IMR-90 (cell line): ENCODE measurements around the gene MTF1. TPM values are rescaled to one million over a fixed set of nuclear protein-coding genes. Genes with fewer than 3 reads are reported as not detected.
A peak's percentile ranks its signal among the peaks of the same experiment; 100 is the strongest.

Experiments
- ATAC-seq: fragments of 200-7000 bp; cut with Tn5 transposase; 2 replicates; pipeline ENCODE4 v1.9.1; 2020; ENCODE audit warnings: low read depth, mild to moderate bottlenecking, moderate library complexity
- BruUV-seq: library from RNA; stranded (reverse); fragments of 400-500 nt; replicated peaks from 2 replicates; lab custom pipeline; 2021; lab: Mats Ljungman, UMichigan
- CTCF ChIA-PET: fragments of 300-600 bp; formaldehyde crosslinking; extraction: SDS; loops from one replicate; lab custom pipeline; 2021; ENCODE audit warnings: antibody characterized with exemption; lab: Yijun Ruan, JAX
- POLR2A ChIA-PET: fragments of 300-600 bp; sonication (Branson Sonifier 250); formaldehyde crosslinking; loops from one replicate; lab custom pipeline; 2022; ENCODE audit warnings: antibody characterized with exemption; ENCODE audit not compliant: unreplicated experiment; lab: Charles Lee
- DNase-seq: peaks from one replicate; pipeline ENCODE4 v3.0.0; 2013
- H2AFZ ChIP-seq: replicated peaks from 2 replicates; pipeline ENCODE3; 2013; ENCODE audit warnings: low read length, mild to moderate bottlenecking; ENCODE audit not compliant: poor library complexity
- H2AK5ac ChIP-seq: 2 replicates; pipeline ENCODE4 v1.6.1; 2013; ENCODE audit warnings: low read depth, low read length, inconsistent platforms
- H2AK9ac ChIP-seq: replicated peaks from 2 replicates; pipeline ENCODE3; 2013; ENCODE audit warnings: mild to moderate bottlenecking, low read depth, low read length, moderate library complexity; ENCODE audit not compliant: poor library complexity
- H2BK120ac ChIP-seq: 2 replicates; pipeline ENCODE4 v1.6.1; 2013; ENCODE audit warnings: low read depth, low read length, inconsistent platforms
- H2BK15ac ChIP-seq: 3 replicates; pipeline ENCODE4 v1.6.1; 2013; ENCODE audit warnings: low read depth, low read length, inconsistent platforms
- H2BK20ac ChIP-seq: 2 replicates; pipeline ENCODE4 v1.6.1; 2013; ENCODE audit warnings: low read depth, mild to moderate bottlenecking, inconsistent platforms, low read length, moderate library complexity
- H2BK5ac ChIP-seq: 2 replicates; pipeline ENCODE4 v1.6.1; 2013; ENCODE audit warnings: mild to moderate bottlenecking, low read depth, low read length, inconsistent platforms; ENCODE audit not compliant: poor library complexity, severe bottlenecking
- H3K14ac ChIP-seq: replicated peaks from 2 replicates; pipeline ENCODE4 v1.6.1; 2013; ENCODE audit warnings: low read depth, low read length, inconsistent platforms
- H3K18ac ChIP-seq: 2 replicates; pipeline ENCODE4 v1.6.1; 2013; ENCODE audit warnings: low read depth, low read length, control low read depth
- H3K23ac ChIP-seq: 2 replicates; pipeline ENCODE4 v1.6.1; 2013; ENCODE audit warnings: low read depth, low read length, inconsistent platforms
- H3K27ac ChIP-seq: 2 replicates; pipeline ENCODE4 v1.5.1; 2013; ENCODE audit warnings: mild to moderate bottlenecking, control low read depth, low read length; ENCODE audit not compliant: insufficient read depth
- H3K27me3 ChIP-seq: 2 replicates; pipeline ENCODE4 v1.6.1; 2013; ENCODE audit warnings: low read length; ENCODE audit not compliant: control insufficient read depth, insufficient read depth
- H3K36me3 ChIP-seq: 2 replicates; pipeline ENCODE4 v1.6.1; 2013; ENCODE audit warnings: low read length, mixed read lengths; ENCODE audit not compliant: control insufficient read depth, insufficient read depth
- H3K4ac ChIP-seq: 2 replicates; pipeline ENCODE4 v1.6.1; 2013; ENCODE audit warnings: low read depth, low read length, inconsistent platforms
- H3K4me1 ChIP-seq: 2 replicates; pipeline ENCODE4 v1.6.1; 2013; ENCODE audit warnings: low read length, mixed read lengths; ENCODE audit not compliant: control insufficient read depth, insufficient read depth
- H3K4me2 ChIP-seq: 2 replicates; pipeline ENCODE4 v1.6.1; 2013; ENCODE audit warnings: low read depth, mild to moderate bottlenecking, control low read depth, low read length, moderate library complexity
- H3K4me3 ChIP-seq: 2 replicates; pipeline ENCODE4 v1.5.1; 2013; ENCODE audit warnings: low read depth, mild to moderate bottlenecking, control low read depth, low read length, moderate library complexity; ENCODE audit not compliant: insufficient read depth
- H3K56ac ChIP-seq: 2 replicates; pipeline ENCODE4 v1.6.1; 2013; ENCODE audit warnings: low read length, inconsistent platforms; ENCODE audit not compliant: insufficient read depth; ENCODE audit errors: extremely low read depth
- H3K79me1 ChIP-seq, 2 experiments: 2 replicates each; pipeline ENCODE4 v1.6.1; 2013; ENCODE audit warnings: low read length in 2 of 2, inconsistent platforms in 1 of 2, low read depth in 1 of 2
- H3K9ac ChIP-seq: 2 replicates; pipeline ENCODE4 v1.6.1; 2013; ENCODE audit warnings: low read depth, low read length, control low read depth
- H3K9me1 ChIP-seq: 2 replicates; pipeline ENCODE4 v1.6.1; 2013; ENCODE audit warnings: low read length, inconsistent platforms; ENCODE audit not compliant: insufficient read depth
- H3K9me3 ChIP-seq: 2 replicates; pipeline ENCODE4 v1.6.1; 2013; ENCODE audit warnings: low read length; ENCODE audit not compliant: control insufficient read depth, insufficient read depth
- H4K20me1 ChIP-seq: 2 replicates; pipeline ENCODE4 v1.6.1; 2013; ENCODE audit warnings: low read length, inconsistent platforms; ENCODE audit not compliant: insufficient read depth
- H4K5ac ChIP-seq: 2 replicates; pipeline ENCODE4 v1.6.1; 2013; ENCODE audit warnings: mild to moderate bottlenecking, low read depth, low read length, control low read depth
- H4K8ac ChIP-seq, 2 experiments: 2 replicates each; pipeline ENCODE4 v1.6.1; 2013; ENCODE audit warnings: low read depth in 2 of 2, low read length in 2 of 2, control low read depth in 1 of 2, inconsistent platforms in 1 of 2
- H4K91ac ChIP-seq: 2 replicates; pipeline ENCODE4 v1.6.1; 2013; ENCODE audit warnings: low read depth, low read length, inconsistent platforms; ENCODE audit not compliant: insufficient read depth
- CEBPB ChIP-seq: IDR thresholded peaks from 2 replicates; pipeline ENCODE4 v1.6.1; 2012; ENCODE audit warnings: low read depth, low read length, improper control_type of control experiment
- CTCF ChIP-seq: conservative IDR thresholded peaks from 2 replicates; pipeline ENCODE4 v1.5.1; 2012; ENCODE audit warnings: mild to moderate bottlenecking, low read depth, low read length, improper control_type of control experiment
- MAFK ChIP-seq: IDR thresholded peaks from 2 replicates; pipeline ENCODE4 v1.6.1; 2012; ENCODE audit warnings: low read depth, low read length, improper control_type of control experiment
- MAZ ChIP-seq: IDR thresholded peaks from 2 replicates; pipeline ENCODE4 v1.6.1; 2012; ENCODE audit warnings: low read depth, mild to moderate bottlenecking, low read length, improper control_type of control experiment, moderate library complexity, borderline replicate concordance
- NFE2L2 ChIP-seq: fragments of 150-350 bp; IDR thresholded peaks from 2 replicates; pipeline ENCODE4 v1.6.1; 2016; ENCODE audit warnings: low read depth, mild to moderate bottlenecking, low read length
- POLR2A ChIP-seq: IDR thresholded peaks from 2 replicates; pipeline ENCODE4 v1.6.1; 2012; ENCODE audit warnings: mild to moderate bottlenecking, low read depth, low read length
- RAD21 ChIP-seq: IDR thresholded peaks from 2 replicates; pipeline ENCODE4 v1.6.1; 2012; ENCODE audit warnings: low read length, improper control_type of control experiment
- RCOR1 ChIP-seq: IDR thresholded peaks from 2 replicates; pipeline ENCODE4 v1.6.1; 2012; ENCODE audit warnings: mild to moderate bottlenecking, low read length, improper control_type of control experiment; ENCODE audit not compliant: insufficient replicate concordance
- RFX5 ChIP-seq: IDR thresholded peaks from 2 replicates; pipeline ENCODE4 v1.8.0; 2012; ENCODE audit warnings: low read depth, mild to moderate bottlenecking, low read length, moderate library complexity
- SMC3 ChIP-seq: fragments of 150-350 bp; IDR thresholded peaks from 2 replicates; pipeline ENCODE4 v1.6.1; 2016; ENCODE audit warnings: low read depth, mild to moderate bottlenecking, antibody characterized with exemption, low read length, moderate library complexity
- WGBS, 2 experiments: methylation state at CpG; one replicate each; pipeline versions ENCODE4 v1.1.5 to v1.1.7; 2013; ENCODE audit warnings: missing lambda C conversion rate in 2 of 2; ENCODE audit not compliant: insufficient read length in 1 of 2; ENCODE audit errors: extremely low coverage in 2 of 2; 5-methylcytosine and 5-hydroxymethylcytosine counted together
- dilution Hi-C: fragments of 300-500 bp; cut with HindIII; formaldehyde crosslinking; loops from one replicate; pipeline ENCODE4 v1.14.3; 2018; ENCODE audit warnings: low sequenced_read_pairs; ENCODE audit not compliant: unreplicated experiment
- in situ Hi-C: fragments of 300-500 bp; cut with MboI; formaldehyde crosslinking; loops from 3 replicates; pipeline ENCODE4 v1.14.3; 2019; ENCODE audit warnings: low sequenced_read_pairs, inconsistent platforms, mixed read lengths
- intact Hi-C: fragments of 100-400 bp; cut with micrococcal nuclease; formaldehyde crosslinking; loops from 2 replicates; pipeline ENCODE4 v1.10.0; 2022
- polyA plus RNA-seq, 3 experiments: library from polyadenylated mRNA; depleted of rRNA; stranded (reverse); fragments of >200 nt; gene quantifications; 2 replicates each; pipeline ENCODE4 v1.2.3, GENCODE V29; 2012; ENCODE audit warnings: low replicate concordance in 1 of 3
- total RNA-seq: library from RNA; depleted of rRNA; stranded (reverse); fragments of >200 nt; gene quantifications from 2 replicates; pipeline ENCODE4 v1.2.3, GENCODE V29; 2012

Gene MTF1
- total and polyA plus RNA-seq, 2 of the 4 experiments (the other 2 are of a cell fraction): 2.3 to 4.7 TPM

GRCh38 chr1:37811027-37811655 is 48.3 kb downstream of the MTF1 start:
- Histone ChIP-seq H2AK9ac (no peak overlapping the region), H4K8ac (no peak overlapping the region), H4K91ac (no peak overlapping the region), H3K23ac (no peak overlapping the region), H3K27me3 (no peaks in the 10 kb centered on the region), H2BK20ac (no peak overlapping the region), H3K79me1 (peaks cover 35 to 51% of the 10 kb centered on the region in 2 experiments), H3K4me2 (no peak overlapping the region), H3K4me3 (no peak overlapping the region), H2BK5ac (no peak overlapping the region), H2BK120ac (no peak overlapping the region), H2AK5ac (no peak overlapping the region), H3K18ac (no peak overlapping the region), H4K20me1 (peaks cover 13% of the 10 kb centered on the region), H3K9me1 (peaks cover 12% of the 10 kb centered on the region; the same call in 1 of the 2 replicates), H3K4me1 (peaks cover 7% of the 10 kb centered on the region; the same call in 1 of the 2 replicates), H4K5ac (no peak overlapping the region), H2BK15ac (no peak overlapping the region), H3K56ac (no peak overlapping the region), H3K4ac (no peak overlapping the region), H3K9ac (no peak overlapping the region), H3K36me3 (peaks cover 22% of the 10 kb centered on the region), H3K14ac (no peak overlapping the region), H2AFZ (no peak overlapping the region), H3K9me3 (no peaks in the 10 kb centered on the region), H3K27ac (no peak overlapping the region)
- ATAC-seq: no peak
- intact Hi-C loops: no loop called here
- dilution Hi-C loops: no loop called here
- no peak for TF ChIP-seq POLR2A
- TF ChIP-seq RFX5: no peak
- no peak for TF ChIP-seq MAZ
- peak; percentile 80 for TF ChIP-seq MAFK
- peak; percentile 53 for TF ChIP-seq RAD21
- TF ChIP-seq SMC3: peak; percentile 30; the same call in 1 of the 2 replicates
- TF ChIP-seq CEBPB: no peak
- TF ChIP-seq CTCF: peak; percentile 79
- no peak for TF ChIP-seq RCOR1
- no peak; the same call in 1 of the 2 replicates for TF ChIP-seq NFE2L2
- peak; percentile 76 for DNase-seq
- no TSS peak for BruUV-seq
- POLR2A ChIA-PET: no interaction called here
- in situ Hi-C loops: no loop called here
- CTCF ChIA-PET: interaction anchor here (0.6 to 0.7 kb wide), 2 partner anchors 10 to 40 kb away, joined by 3 to 4 read pairs; no protein-coding TSS in a partner anchor
- no CpG with 5 or more reads among the region's 7 CpGs for WGBS, 2 experiments
